ENCODE measurements around the gene HM13.
"Not testable (repeated sequence)": the region's sequence is repeated elsewhere in the genome, so short reads cannot be mapped to it uniquely, and the experiment has no call there.

HM13 gene

GRCh38 chr20:31608251-31608945, 94.2 kb downstream of the HM13 start:
- TF ChIP-seq CTCF (IDR thresholded peaks at IDR 0.05; ENCODE audit: low read depth, low read length): no peak
- DNase-seq (ENCODE audit: extremely low read depth, low read depth): no peak

DNA sequence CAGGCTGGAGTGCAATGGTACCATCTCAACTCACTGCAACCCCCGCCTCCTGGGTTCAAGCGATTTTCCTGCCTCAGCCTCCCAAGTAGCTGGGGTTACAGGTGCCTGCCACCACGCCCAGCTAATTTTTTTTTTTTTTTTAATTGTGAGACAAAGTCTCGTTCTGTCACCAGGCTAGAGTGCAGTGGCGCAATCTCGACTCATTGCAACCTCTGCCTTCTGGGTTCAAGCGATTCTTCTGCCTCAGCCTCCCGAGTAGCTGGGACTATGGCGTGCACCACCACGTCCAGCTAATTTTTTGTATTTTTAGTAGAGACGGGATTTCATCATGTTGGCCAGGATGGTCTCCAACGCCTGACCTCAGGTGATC, 98.0 kb downstream of the HM13 start:
- DNase-seq (ENCODE audit: extremely low read depth, low read depth): not testable (repeated sequence)

- no peak for DNase-seq (ENCODE audit: extremely low read depth, low read depth)
- TF ChIP-seq CTCF (IDR thresholded peaks at IDR 0.05; ENCODE audit: low read depth, low read length): no peak
Measured at GRCh38 chr20:31615416-31615815, 101.2 kb downstream of the HM13 start.

DNA sequence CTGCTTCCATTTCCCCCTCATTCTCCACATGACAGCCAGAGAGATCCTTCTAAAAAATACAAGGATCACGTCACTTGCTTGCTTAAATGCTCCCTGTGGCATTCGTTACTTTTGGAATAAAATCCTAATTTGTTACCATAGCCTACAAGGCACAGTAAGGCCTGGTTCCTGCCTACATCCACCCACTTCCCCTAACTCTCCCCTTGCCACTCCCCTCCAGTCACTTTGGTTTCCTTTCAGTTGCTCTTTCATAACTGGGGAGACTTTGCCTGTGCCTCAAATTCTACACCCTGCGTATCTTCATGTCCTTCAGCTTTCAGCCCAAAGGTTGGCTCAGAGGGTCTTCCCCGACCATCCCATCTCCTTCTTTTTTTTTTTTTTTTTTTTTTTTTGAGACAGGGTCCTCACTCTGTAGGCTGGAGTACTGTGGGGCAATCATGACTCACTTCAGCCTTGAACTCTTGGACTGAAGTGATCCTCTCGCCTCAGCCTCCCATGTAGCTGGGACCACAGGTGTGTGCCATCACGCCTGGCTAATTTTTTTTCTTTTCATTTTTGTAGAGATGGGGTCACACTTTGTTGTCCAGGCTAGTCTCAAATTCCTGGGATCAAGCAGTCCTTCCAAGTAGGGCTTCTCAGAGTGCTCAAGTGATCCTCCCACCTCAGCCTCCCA, 103.3 kb downstream of the HM13 start:
- no peak for TF ChIP-seq CTCF (IDR thresholded peaks at IDR 0.05; ENCODE audit: low read depth, low read length)
- DNase-seq (ENCODE audit: extremely low read depth, low read depth): no peak
